GM18519 (cell line): ENCODE data around the gene IQCK.

Experiments
- ATAC-seq: cut with Tn5 transposase; IDR thresholded peaks from one replicate; pipeline ENCODE4 v1.9.1; 2021; ENCODE audit warnings: mild to moderate bottlenecking, moderate library complexity; ENCODE audit not compliant: unreplicated experiment, low FRiP score

The IQCK gene

GRCh38 chr16:19698480-19699465 lies 19.3 kb upstream of the IQCK start:
- no peak for ATAC-seq

GRCh38 chr16:19699472-19699871 lies 18.6 kb upstream of the IQCK start:
- ATAC-seq = no peak

GRCh38 chr16:19700319-19700781 lies 17.7 kb upstream of the IQCK start:
- ATAC-seq = no peak

GRCh38 chr16:19701091-19701490 lies 17.0 kb upstream of the IQCK start:
- no peak for ATAC-seq

- ATAC-seq = no peak
Measured at GRCh38 chr16:19703172-19703889, 14.7 kb upstream of the IQCK start.

GRCh38 chr16:19704321-19705145 lies 13.5 kb upstream of the IQCK start:
- no peak for ATAC-seq

- ATAC-seq = no peak
Measured at GRCh38 chr16:19705146-19705501, 12.9 kb upstream of the IQCK start.

- no peak for ATAC-seq
Measured at GRCh38 chr16:19705843-19706242, 12.2 kb upstream of the IQCK start.

GRCh38 chr16:19706846-19707245 lies 11.2 kb upstream of the IQCK start:
- no peak for ATAC-seq

- ATAC-seq = no peak
Measured at GRCh38 chr16:19707569-19708295, 10.3 kb upstream of the IQCK start.

GRCh38 chr16:19708296-19709205 lies 9.5 kb upstream of the IQCK start:
- ATAC-seq = no peak

- no peak for ATAC-seq
Measured at GRCh38 chr16:19709381-19710136, 8.5 kb upstream of the IQCK start.

GRCh38 chr16:19710191-19710908 lies 7.7 kb upstream of the IQCK start:
- no peak for ATAC-seq

GRCh38 chr16:19710991-19711545 lies 7.0 kb upstream of the IQCK start:
- no peak for ATAC-seq

- ATAC-seq = no peak
Measured at GRCh38 chr16:19711643-19712042, 6.4 kb upstream of the IQCK start.

GRCh38 chr16:19712418-19713058 lies 5.5 kb upstream of the IQCK start:
- no peak for ATAC-seq

- no peak for ATAC-seq
Measured at GRCh38 chr16:19713697-19714096, 4.4 kb upstream of the IQCK start.
